ENCODE results near the gene CNTNAP2.

Gene CNTNAP2

DNA sequence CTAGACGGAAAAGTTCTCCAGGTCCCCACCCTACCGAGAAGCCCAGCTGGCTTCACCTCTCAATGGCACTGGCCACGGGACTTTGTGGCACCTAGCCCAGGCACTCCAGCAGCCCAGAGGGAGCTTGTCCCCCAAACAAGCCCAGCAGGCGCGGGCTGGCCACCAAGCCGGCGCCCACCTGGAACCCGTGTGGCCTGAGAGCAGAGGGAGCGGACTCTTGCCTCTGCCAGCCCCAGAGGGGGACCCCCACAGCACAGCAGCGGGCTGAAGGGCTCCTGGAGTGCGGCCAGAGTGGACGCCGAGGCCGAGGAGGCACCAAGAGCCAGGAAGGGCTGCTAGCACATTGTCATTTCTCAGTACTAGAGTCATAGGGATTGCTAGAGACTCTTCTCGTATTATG lies 671.4 kb downstream of the CNTNAP2 start:
- Histone ChIP-seq H3K4me3 (ENCODE audit: insufficient read depth, low read length, poor library complexity, severe bottlenecking) (no peak overlapping the region), H3K9ac (ENCODE audit: low read length) (no peak overlapping the region), H3K79me2 (ENCODE audit: insufficient read depth, low read length) (no peaks in the 10 kb centered on the region), H3K27ac (ENCODE audit: low read depth, low read length) (no peak overlapping the region), H3K4me2 (ENCODE audit: low read depth, low read length, poor library complexity, severe bottlenecking) (no peak overlapping the region), H3K9me3 (ENCODE audit: insufficient read depth, low read length) (no peaks in the 10 kb centered on the region), H3F3A (ENCODE audit: insufficient read depth) (no peaks in the 10 kb centered on the region), H3K9me2 (replicated peaks; ENCODE audit: insufficient read depth, low read length) (no peaks in the 10 kb centered on the region), H4K20me1 (ENCODE audit: low read depth, low read length) (no peaks in the 10 kb centered on the region), H3K27me3 (ENCODE audit: low read length) (no peaks in the 10 kb centered on the region), H3K36me3 (ENCODE audit: low read length) (no peaks in the 10 kb centered on the region), H2AFZ (ENCODE audit: low read depth, low read length, severe bottlenecking) (no peak overlapping the region)
- no peak for TF ChIP-seq EZH2phosphoT487 (conservative IDR thresholded peaks at IDR 0.05; ENCODE audit: low read length)
- TF ChIP-seq, protein P1, sequence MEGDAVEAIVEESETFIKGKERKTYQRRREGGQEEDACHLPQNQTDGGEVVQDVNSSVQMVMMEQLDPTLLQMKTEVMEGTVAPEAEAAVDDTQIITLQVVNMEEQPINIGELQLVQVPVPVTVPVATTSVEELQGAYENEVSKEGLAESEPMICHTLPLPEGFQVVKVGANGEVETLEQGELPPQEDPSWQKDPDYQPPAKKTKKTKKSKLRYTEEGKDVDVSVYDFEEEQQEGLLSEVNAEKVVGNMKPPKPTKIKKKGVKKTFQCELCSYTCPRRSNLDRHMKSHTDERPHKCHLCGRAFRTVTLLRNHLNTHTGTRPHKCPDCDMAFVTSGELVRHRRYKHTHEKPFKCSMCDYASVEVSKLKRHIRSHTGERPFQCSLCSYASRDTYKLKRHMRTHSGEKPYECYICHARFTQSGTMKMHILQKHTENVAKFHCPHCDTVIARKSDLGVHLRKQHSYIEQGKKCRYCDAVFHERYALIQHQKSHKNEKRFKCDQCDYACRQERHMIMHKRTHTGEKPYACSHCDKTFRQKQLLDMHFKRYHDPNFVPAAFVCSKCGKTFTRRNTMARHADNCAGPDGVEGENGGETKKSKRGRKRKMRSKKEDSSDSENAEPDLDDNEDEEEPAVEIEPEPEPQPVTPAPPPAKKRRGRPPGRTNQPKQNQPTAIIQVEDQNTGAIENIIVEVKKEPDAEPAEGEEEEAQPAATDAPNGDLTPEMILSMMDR (IDR thresholded peaks at IDR 0.05; ENCODE audit: insufficient read depth, low read length, poor library complexity, severe bottlenecking), result no peak

DNA sequence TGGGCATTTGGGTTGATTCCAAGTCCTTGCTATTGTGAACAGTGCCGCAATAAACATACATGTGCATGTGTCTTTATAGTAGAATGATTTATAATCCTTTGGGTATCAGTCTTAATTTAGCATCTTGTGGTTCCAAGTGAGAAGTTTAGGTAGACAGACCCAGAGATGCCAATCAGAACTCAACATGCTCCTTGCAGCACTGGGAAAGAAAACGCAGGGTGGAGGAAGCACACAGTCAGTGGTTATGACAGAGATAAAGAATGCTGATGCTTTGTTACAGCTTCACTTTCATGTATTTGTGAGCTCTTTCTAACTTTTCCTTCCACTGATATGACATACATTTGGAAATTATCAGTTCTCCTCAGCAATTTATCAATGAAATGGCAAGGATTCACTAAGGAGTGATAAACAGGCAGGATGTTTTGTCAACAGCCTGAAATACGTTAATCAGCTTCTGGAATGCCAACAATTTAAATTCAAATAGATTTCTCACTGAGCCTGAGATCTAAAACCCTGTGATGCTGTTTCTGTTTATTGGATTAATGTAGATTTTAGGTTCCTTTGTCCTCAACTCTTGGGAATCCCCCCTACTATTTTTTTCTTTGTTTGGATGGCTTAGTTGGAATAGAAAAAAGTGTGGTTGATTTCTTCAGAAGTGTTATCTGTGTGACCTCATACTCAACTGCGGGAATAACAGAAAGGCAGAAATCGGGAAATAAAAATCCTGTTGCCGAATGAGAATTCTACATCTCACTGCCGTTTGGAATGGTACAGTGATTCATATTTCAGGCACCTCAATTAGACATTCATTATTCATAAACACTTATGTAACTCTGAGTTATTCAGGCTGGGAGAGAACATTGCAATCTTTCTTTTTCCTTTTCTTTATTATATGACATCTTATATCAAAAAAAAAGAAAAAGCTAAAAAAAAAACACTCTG lies 675.0 kb downstream of the CNTNAP2 start:
- Histone ChIP-seq H2AFZ (ENCODE audit: low read depth, low read length, severe bottlenecking) (no peak overlapping the region), H4K20me1 (ENCODE audit: low read depth, low read length) (no peaks in the 10 kb centered on the region), H3K36me3 (ENCODE audit: low read length) (no peaks in the 10 kb centered on the region), H3K9ac (ENCODE audit: low read length) (no peak overlapping the region), H3K9me3 (ENCODE audit: insufficient read depth, low read length) (peaks cover 10% of the 10 kb centered on the region; the same call in 1 of the 2 replicates), H3K4me3 (ENCODE audit: insufficient read depth, low read length, poor library complexity, severe bottlenecking) (no peak overlapping the region), H3K9me2 (replicated peaks; ENCODE audit: insufficient read depth, low read length) (no peaks in the 10 kb centered on the region), H3K27ac (ENCODE audit: low read depth, low read length) (no peak overlapping the region), H3F3A (ENCODE audit: insufficient read depth) (no peaks in the 10 kb centered on the region), H3K27me3 (ENCODE audit: low read length) (no peaks in the 10 kb centered on the region), H3K4me2 (ENCODE audit: low read depth, low read length, poor library complexity, severe bottlenecking) (no peak overlapping the region), H3K79me2 (ENCODE audit: insufficient read depth, low read length) (no peaks in the 10 kb centered on the region)
- TF ChIP-seq, protein P1 (IDR thresholded peaks at IDR 0.05; ENCODE audit: insufficient read depth, low read length, poor library complexity, severe bottlenecking), result no peak
- TF ChIP-seq EZH2phosphoT487 (conservative IDR thresholded peaks at IDR 0.05; ENCODE audit: low read length), result no peak

DNA sequence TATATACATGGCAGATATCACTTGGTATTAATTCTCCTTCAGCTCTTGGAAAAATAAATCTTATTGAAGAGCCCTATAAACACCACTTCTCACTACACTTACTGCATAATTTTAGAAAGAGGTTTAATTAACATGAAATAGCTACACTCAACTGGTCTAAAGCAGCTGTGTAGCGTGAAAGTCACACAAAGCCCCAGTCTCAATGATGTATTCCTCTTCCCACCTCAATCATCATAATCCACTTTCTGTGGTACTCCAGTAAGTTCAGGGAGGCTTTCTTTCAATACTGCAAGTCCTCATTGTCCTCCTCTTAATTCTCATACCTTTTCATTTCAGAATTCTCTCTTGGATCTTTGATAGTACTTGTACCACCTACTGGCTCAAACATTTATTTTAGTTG lies 688.0 kb downstream of the CNTNAP2 start:
- Histone ChIP-seq H3K9ac (ENCODE audit: low read length) (no peak overlapping the region), H3K27ac (ENCODE audit: low read depth, low read length) (no peak overlapping the region), H3K27me3 (ENCODE audit: low read length) (no peaks in the 10 kb centered on the region), H3K9me3 (ENCODE audit: insufficient read depth, low read length) (peaks cover 8% of the 10 kb centered on the region; the same call in 1 of the 2 replicates), H4K20me1 (ENCODE audit: low read depth, low read length) (no peaks in the 10 kb centered on the region), H3K79me2 (ENCODE audit: insufficient read depth, low read length) (no peaks in the 10 kb centered on the region), H2AFZ (ENCODE audit: low read depth, low read length, severe bottlenecking) (no peak overlapping the region), H3K4me3 (ENCODE audit: insufficient read depth, low read length, poor library complexity, severe bottlenecking) (no peak overlapping the region), H3F3A (ENCODE audit: insufficient read depth) (no peaks in the 10 kb centered on the region), H3K36me3 (ENCODE audit: low read length) (no peaks in the 10 kb centered on the region), H3K9me2 (replicated peaks; ENCODE audit: insufficient read depth, low read length) (no peaks in the 10 kb centered on the region), H3K4me2 (ENCODE audit: low read depth, low read length, poor library complexity, severe bottlenecking) (no peak overlapping the region)
- no peak for TF ChIP-seq EZH2phosphoT487 (conservative IDR thresholded peaks at IDR 0.05; ENCODE audit: low read length)
- TF ChIP-seq, protein P1 (IDR thresholded peaks at IDR 0.05; ENCODE audit: insufficient read depth, low read length, poor library complexity, severe bottlenecking), result no peak
